ENCODE data around the gene C17orf50.
A peak's percentile ranks its signal among the peaks of the same experiment; 100 is the strongest.

Gene C17orf50

DNA sequence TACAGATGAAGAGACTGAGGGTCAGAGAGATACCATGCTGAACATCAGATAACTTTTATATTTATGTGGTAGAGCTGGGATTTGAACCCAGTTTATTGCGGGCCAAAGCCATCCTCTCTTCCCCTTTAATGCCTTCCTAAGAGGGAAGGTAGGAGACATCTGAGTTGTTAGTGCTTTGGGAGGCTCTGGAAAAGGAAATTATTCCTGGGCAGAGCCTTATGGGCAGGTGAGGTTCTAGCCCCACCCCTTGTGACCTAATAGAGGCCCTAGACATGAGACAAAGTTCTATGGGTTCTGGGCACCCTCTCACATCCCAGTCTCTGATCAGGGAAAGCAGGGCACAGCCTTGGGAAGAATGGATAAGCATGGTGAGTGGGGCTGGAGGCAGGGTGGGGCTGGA lies at the start of gene C17orf50:
Gene C17orf50 (plus strand): TSS at position 301 of the 400 bp plus-strand sequence. CDS start 55 bp downstream, at position 356.
- no peak for DNase-seq (ENCODE audit: low read depth)

DNA sequence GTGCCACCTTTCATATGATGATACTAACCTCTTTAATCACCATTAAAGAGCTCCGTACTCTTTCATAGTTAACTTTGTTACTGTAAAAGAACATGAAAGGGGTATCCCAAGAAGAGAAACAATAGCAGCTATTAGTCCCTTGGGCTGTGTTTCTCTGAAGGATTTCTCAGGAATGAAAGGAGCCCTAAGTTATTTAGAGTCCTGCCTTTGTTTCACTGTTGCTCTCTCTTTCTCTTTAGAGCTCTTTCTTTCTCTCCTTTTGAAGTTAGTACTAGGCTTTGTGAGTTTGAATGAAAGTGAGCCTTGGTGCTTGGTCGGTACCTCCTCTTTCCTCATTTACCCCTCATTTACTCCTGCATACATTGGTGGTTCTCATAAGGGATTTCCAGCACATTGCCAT lies 49.7 kb upstream of the C17orf50 start:
- no peak for DNase-seq (ENCODE audit: low read depth)

DNA sequence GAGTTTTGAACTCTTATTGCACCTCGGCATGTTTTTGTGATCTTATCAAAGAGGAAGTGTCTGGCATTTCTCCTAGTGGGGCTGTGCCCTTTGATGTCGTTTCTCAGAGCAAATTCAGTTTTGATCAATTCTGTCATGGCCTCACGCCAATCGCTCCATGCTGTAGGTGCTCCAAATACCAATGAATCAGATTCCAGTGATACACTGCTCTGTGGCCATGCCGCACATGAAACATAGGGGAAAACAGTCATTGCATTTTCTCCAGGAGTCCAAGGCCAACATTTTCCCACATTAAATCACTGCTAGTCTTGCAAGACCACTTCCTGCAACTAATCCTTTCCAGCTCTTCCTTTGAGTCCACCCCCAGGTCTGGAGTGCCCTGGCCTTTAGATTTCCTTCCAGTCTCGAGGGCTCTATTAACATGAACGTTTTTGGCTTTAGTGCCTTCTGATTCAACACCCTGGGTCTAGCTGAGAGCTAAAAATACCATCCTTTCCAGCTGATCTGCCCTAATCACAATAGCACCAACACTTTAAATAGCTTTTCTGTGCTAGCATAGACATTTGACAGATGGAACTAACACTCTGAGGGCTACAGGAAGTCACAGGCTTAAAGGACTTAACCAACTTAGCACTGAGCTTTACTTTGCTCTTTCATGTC lies 47.5 kb upstream of the C17orf50 start:
- DNase-seq (ENCODE audit: low read depth), result no peak

DNA sequence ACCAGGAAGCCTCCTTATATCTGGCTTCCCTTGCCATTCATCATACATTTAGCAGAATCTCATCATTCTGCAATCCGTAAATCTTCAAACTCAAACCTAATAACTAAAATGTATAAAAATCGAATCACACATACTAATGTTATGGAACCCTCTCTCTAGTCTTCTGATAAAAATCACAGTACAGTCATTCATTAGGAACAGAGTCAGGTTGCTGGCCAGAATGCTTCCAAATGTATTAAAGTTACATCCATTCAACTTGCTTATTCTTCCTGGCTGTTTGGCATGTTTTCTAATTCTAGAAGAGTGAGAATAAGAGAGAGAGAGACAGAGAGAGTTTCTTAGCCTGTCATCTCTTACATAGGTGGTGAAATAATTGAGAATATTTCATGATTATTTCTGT lies 45.7 kb upstream of the C17orf50 start:
- DNase-seq (ENCODE audit: low read depth), result no peak

DNA sequence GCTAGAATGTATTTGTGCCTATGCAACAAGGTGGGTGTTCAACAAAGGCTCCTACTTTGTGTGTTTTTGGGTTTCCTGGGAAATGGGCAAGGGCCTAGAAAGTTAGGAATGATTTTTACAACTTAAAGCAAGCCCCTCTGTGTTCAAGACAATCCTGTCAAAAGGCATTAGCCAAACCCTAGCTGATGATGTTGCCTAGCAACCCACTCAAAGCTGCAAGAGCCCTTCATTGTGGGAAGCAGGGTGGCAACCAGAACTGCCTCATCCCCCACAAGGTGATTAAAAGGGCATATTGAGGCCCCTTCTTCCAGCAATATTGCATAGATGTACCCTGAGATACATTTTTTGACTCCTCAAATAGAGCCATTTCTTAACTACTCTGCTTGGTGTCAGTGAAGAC lies 45.3 kb upstream of the C17orf50 start:
- DNase-seq (ENCODE audit: low read depth), result no peak

DNA sequence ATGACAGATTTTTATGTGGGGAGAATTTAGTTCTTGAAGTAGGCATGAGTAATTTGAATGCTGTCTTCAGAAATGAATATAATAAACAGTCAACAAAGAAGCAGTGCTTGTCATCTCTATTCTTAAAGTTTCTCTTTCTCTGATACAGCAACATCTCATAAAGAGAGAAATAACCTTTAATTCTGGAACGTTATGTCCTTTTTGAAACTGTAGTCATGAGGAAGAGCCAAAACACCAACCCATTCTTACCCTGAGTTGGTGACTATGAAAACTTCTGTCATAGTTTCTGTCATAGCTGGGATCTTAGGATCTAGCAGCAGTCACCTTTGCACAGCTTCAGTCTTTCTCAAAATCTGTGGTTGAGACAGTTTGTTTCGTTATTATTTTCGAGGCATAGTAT lies 44.5 kb upstream of the C17orf50 start:
- no peak for DNase-seq (ENCODE audit: low read depth)

DNA sequence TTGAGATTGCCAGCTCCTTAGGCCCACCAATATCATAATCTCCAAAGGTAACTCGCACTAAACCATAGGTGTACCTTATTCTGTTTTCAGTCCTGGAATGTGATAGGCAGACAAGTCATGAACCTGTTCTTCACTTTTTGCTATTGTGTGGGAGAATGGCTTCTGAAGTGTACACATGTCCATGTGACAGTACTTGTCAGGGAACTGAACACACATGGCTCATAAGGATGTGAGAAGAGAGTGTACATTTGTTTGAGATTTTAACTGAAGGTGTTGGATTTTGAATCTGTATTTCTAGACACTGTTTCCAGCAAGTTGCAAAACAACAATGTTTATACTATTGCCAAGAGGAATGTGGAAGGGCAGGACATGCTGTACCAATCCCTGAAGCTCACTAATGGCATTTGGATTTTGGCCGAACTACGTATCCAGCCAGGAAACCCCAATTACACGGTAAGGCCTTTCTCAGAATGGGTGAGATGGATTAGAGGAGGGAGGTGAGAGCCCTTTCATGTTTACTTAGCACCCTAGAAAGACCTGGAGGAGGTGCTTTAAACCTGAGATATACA lies 43.7 kb upstream of the C17orf50 start:
- DNase-seq (ENCODE audit: low read depth), result no peak

- DNase-seq (ENCODE audit: low read depth), result no peak
Observed at GRCh38 chr17:35717475-35717874, 43.2 kb upstream of the C17orf50 start.

DNA sequence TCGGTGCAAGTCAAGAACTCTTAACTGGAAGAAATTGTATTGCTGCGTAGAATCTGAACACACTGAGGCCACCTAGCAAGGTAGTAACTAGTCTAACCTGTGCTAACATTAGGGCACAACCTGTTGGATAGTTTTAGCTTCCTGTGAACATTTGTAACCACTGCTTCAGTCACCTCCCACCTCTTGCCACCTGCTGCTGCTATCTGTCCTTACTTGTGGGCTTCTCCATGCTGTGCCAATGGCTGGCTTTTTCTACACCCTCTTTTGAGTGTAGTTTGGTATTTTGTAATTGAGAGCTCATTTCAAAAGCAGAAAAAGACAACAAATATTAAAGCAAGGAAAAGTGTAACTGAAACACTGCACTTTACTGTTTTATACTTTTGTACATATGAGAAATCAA lies 37.0 kb upstream of the C17orf50 start:
- DNase-seq (ENCODE audit: low read depth), result no peak

- no peak for DNase-seq (ENCODE audit: low read depth)
Observed at GRCh38 chr17:35725058-35725457, 35.6 kb upstream of the C17orf50 start.

GRCh38 chr17:35725802-35726126 lies 34.9 kb upstream of the C17orf50 start:
- DNase-seq (ENCODE audit: low read depth), result no peak

DNA sequence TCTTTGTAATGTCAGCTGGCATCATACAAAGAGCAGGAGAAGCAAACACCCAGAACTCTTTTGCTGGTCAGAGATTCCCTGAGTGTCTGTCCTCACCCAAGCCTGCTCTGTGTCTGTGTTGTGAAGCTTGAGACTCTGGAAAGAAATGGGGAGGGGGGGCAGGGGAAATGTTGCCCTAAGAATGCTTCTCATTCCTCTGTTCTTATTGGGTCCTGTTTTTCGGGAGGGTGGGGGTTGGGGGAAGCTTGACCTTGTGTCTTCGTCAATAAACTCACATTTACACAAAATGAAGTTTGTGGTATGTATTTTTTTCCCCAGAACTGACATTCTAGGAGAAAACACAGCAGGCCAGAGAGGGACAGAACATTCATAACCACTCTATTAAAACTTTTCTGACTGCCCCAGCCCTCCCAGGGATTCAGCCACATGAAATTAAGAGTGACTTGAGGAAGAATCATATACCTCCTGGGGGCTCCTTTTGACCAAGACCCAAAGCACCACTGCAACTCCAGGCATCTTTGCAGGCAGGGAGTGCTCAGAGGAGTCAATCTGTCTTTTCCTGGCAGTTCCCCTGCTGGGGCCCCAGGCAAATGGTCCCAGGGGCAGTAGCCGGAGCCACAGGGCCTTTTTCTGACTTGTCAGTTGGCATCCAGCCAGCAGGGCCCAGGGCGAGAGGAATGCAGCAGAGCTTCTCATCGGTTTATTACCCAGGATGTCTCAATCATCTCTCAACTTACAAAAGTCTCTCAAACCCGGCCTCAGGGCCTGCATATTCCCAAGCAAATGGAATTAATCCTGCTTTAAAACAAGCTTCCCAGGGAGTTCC lies 34.3 kb upstream of the C17orf50 start:
- DNase-seq (ENCODE audit: low read depth), result no peak

DNA sequence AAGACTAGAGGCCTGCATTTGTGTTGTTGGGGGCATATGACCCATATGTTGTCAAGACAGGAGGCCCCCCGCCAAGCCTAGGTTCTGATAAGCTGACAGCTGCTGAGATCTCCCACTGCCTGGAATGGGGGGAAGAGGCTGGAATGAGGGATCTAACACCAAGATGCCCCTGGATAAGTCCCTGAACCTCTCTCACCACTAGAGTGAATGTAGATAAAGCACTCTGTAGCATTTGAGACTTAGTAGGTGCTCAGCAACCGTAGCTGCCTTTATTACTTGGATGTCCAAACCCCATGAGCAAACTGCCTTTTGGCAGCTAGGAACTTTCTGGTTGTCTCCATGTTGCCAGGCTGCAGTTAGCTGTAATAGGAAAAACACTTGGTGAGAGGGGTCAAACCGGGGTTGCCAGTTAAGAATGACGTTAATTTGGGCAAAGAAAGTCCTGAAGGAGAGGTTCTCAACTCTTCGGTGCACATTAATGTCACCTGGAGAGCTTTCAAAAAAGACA lies 33.7 kb upstream of the C17orf50 start:
- no peak for DNase-seq (ENCODE audit: low read depth)

GRCh38 chr17:35727635-35728034 lies 33.1 kb upstream of the C17orf50 start:
- DNase-seq (ENCODE audit: low read depth), result no peak

- DNase-seq (ENCODE audit: low read depth), result no peak
Observed at GRCh38 chr17:35728551-35728950, 32.1 kb upstream of the C17orf50 start.

GRCh38 chr17:35729405-35729833 lies 31.3 kb upstream of the C17orf50 start:
- no peak for DNase-seq (ENCODE audit: low read depth)

- no peak for DNase-seq (ENCODE audit: low read depth)
Observed at GRCh38 chr17:35730400-35731005, 30.2 kb upstream of the C17orf50 start.

GRCh38 chr17:35731239-35731916 lies 29.3 kb upstream of the C17orf50 start, which contains the start of gene RASL10B:
TSS of gene RASL10B (plus strand) at chr17:35731639. CDS start at chr17:35735185, 3,546 bp downstream.
- DNase-seq (ENCODE audit: low read depth), result peak; percentile 52

GRCh38 chr17:35731917-35732805 lies 28.5 kb upstream of the C17orf50 start:
- no peak for DNase-seq (ENCODE audit: low read depth)

DNA sequence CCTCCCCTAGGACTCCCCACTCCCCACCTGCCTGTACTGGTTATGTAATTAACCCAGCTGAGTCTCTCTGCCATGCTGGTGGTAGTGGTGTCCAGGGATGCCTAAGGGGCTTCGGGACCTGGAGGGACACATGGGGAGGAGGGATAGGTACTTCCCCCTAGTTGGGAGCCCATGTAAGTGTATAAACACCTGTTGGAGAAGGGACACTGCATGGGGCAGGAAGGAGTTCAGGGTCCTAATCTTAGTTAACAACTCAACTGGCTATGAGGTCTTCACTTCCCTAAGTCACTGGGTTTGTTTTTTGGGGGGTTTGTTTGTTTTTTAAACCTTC lies 27.9 kb upstream of the C17orf50 start:
- DNase-seq (ENCODE audit: low read depth), result no peak

- no peak for DNase-seq (ENCODE audit: low read depth)
Observed at GRCh38 chr17:35733366-35733765, 27.3 kb upstream of the C17orf50 start.

Data from stimulated activated CD4-positive, alpha-beta T cell treated with anti-CD3 and anti-CD28 coated beads, Interleukin-2, amount 100 ng/mL, for 4 hours (primary cell).